ENCODE measurements around the gene TBC1D23.
"Not testable (repeated sequence)": the region's sequence is repeated elsewhere in the genome, so short reads cannot be mapped to it uniquely, and the experiment has no call there.

The TBC1D23 gene

DNA sequence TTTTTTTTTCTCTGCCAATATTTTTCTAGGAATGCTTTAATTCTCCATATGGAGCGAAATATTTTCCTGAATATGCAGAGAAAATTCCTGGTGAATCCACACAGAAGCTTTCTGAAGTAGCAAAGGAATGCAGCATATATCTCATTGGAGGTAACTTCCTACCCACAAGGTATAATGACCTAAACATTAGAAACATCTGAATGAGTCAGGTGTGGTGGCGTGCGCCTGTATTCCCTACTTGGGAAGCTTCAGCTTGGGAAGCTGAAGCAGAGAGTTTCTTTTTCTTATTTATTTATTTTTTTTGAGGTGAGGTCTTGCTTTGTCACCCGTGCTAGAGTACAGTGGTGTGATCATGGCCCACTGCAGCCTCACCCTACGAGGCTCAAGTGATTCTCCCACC lies 79.0 kb downstream of the TBC1D23 start:
- Histone ChIP-seq H3K27me3 (no peaks in the 10 kb centered on the region), H3K9ac (no peak overlapping the region), H3K4me3 (no peak overlapping the region), H3K4me1 (peaks cover 12% of the 10 kb centered on the region), H3K36me3 (peaks cover 46% of the 10 kb centered on the region), H4K20me1 (0 out of 2 replicates have a peak, but pooled peaks cover 4% of the 10 kb centered on the region), H3K9me3 (peaks cover 10% of the 10 kb centered on the region), H3K4me2 (no peak overlapping the region), H3K27ac (no peak overlapping the region)
- TF ChIP-seq Cebpa-rat (IDR thresholded peaks at IDR 0.05), result no peak

GRCh38 chr3:100340527-100340926 lies 79.7 kb downstream of the TBC1D23 start:
- H3K4me1 ChIP-seq, result peaks cover 6% of the 10 kb centered on the region
- H3K36me3 ChIP-seq, result peaks cover 53% of the 10 kb centered on the region
- no peak overlapping the region for H3K9ac ChIP-seq

DNA sequence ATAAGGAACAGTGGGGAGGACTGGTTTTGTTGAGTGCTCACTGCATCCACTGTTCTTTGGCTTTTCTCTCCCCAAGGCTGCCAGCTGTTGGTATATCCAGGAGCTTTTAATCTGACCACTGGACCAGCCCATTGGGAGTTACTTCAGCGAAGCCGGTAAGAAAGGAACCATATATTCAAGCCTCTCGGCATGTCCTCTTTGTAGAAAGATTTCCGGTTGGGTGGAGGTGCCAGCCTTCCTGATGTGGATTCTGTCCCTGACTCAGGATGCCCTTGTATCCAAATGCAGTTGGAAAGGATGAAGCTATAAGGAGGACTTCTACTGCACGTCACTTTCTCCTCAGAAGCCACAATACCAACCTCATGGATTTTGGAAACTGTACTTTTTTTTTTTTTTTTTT lies 87.9 kb downstream of the TBC1D23 start:
- no peak overlapping the region for H3K4me2 ChIP-seq
- peaks cover 87% of the 10 kb centered on the region for H3K36me3 ChIP-seq
- no peaks in the 10 kb centered on the region for H4K20me1 ChIP-seq
- H3K27me3 ChIP-seq, result no peaks in the 10 kb centered on the region
- H3K27ac ChIP-seq, result no peak overlapping the region
- no peak for TF ChIP-seq Cebpa-rat (IDR thresholded peaks at IDR 0.05)
- no peak overlapping the region for H3K9ac ChIP-seq
- peaks cover 8% of the 10 kb centered on the region; the same call in 1 of the 2 replicates for H3K9me3 ChIP-seq
- H3K4me3 ChIP-seq, result no peak overlapping the region
- H3K4me1 ChIP-seq, result no peaks in the 10 kb centered on the region

More at GRCh38 chr3:100340527-100340926, 79.7 kb downstream of the TBC1D23 start:
- TF ChIP-seq Cebpa-rat (IDR thresholded peaks at IDR 0.05), result no peak
- Histone ChIP-seq H3K9me3 (peaks cover 10% of the 10 kb centered on the region), H3K4me2 (no peak overlapping the region), H4K20me1 (0 out of 2 replicates have a peak, but pooled peaks cover 4% of the 10 kb centered on the region), H3K27me3 (no peaks in the 10 kb centered on the region), H3K4me3 (no peak overlapping the region), H3K27ac (no peak overlapping the region)

GRCh38 chr3:100351770-100352169 lies 91.0 kb downstream of the TBC1D23 start:
- H3K9me3 ChIP-seq, H3K27me3 ChIP-seq, H3K9ac ChIP-seq, H3K4me3 ChIP-seq, H3K4me2 ChIP-seq, H3K4me1 ChIP-seq, H4K20me1 ChIP-seq, H3K27ac ChIP-seq: not testable (repeated sequence)
- H3K36me3 ChIP-seq, result peaks cover 84% of the 10 kb centered on the region

DNA sequence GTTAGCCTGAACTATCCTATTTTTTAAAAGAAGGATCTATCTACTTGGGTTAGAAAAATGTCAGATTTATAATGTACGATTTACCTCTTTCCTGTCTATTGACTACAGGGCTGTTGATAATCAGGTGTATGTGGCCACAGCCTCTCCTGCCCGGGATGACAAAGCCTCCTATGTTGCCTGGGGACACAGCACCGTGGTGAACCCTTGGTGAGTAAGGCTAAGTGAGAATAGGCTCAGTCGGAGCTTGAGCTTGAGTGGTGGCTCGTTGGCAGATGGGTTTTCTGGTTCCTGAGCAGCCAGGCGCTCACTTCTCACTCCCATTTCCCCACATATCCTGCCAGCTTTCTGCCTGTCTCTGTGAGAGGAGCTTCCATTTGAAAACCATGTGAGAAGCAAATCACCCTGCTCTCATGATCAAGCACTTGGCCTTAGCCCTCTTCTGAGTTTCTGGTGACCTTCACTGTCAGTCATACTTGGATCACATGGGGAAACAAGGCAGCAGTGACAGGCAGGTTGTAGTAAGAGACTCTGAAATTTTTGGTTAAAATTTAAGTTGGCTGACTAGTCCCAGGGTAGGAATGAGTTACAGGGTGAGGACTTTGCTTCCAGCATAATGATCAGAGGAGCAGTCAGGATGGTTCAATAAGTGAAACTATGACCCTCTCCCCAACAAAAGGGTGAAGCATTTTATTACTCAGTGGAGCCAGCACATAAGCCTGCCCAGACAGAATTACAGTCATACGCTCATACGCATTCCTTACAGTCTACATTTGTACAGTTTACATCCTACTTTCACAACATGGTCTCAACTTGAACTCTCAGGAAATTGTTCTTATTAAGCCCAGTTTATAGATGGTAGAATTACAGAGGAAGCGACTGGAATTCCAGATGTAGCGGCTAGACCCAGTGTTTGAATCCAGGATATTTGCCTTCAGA lies 91.8 kb downstream of the TBC1D23 start:
- Histone ChIP-seq H3K36me3 (peaks cover 83% of the 10 kb centered on the region), H3K4me2 (no peak overlapping the region), H3K27me3 (no peaks in the 10 kb centered on the region), H3K9me3 (peaks cover 8% of the 10 kb centered on the region; the same call in 1 of the 2 replicates), H3K27ac (no peak overlapping the region), H4K20me1 (no peaks in the 10 kb centered on the region), H3K4me3 (no peak overlapping the region), H3K4me1 (0 out of 2 replicates have a peak, but pooled peaks cover 7% of the 10 kb centered on the region), H3K9ac (no peak overlapping the region)
- TF ChIP-seq Cebpa-rat (IDR thresholded peaks at IDR 0.05), result no peak

GRCh38 chr3:100354850-100355249 lies 94.1 kb downstream of the TBC1D23 start:
- Histone ChIP-seq H3K9ac (no peak overlapping the region), H3K27me3 (no peaks in the 10 kb centered on the region), H3K36me3 (peaks cover 82% of the 10 kb centered on the region), H3K4me2 (no peak overlapping the region), H4K20me1 (no peaks in the 10 kb centered on the region), H3K4me3 (no peak overlapping the region), H3K9me3 (peaks cover 8% of the 10 kb centered on the region; the same call in 1 of the 2 replicates), H3K27ac (no peak overlapping the region), H3K4me1 (0 out of 2 replicates have a peak, but pooled peaks cover 7% of the 10 kb centered on the region)
- no peak for TF ChIP-seq Cebpa-rat (IDR thresholded peaks at IDR 0.05)

GRCh38 chr3:100358413-100358812 lies 97.6 kb downstream of the TBC1D23 start:
- Histone ChIP-seq H3K27ac (no peak overlapping the region), H3K4me3 (no peak overlapping the region), H3K9ac (no peak overlapping the region), H4K20me1 (no peaks in the 10 kb centered on the region), H3K4me1 (0 out of 2 replicates have a peak, but pooled peaks cover 7% of the 10 kb centered on the region), H3K36me3 (peaks cover 94% of the 10 kb centered on the region), H3K27me3 (no peaks in the 10 kb centered on the region), H3K9me3 (peaks cover 5% of the 10 kb centered on the region; the same call in 1 of the 2 replicates), H3K4me2 (no peak overlapping the region)
- no peak for TF ChIP-seq Cebpa-rat (IDR thresholded peaks at IDR 0.05)

DNA sequence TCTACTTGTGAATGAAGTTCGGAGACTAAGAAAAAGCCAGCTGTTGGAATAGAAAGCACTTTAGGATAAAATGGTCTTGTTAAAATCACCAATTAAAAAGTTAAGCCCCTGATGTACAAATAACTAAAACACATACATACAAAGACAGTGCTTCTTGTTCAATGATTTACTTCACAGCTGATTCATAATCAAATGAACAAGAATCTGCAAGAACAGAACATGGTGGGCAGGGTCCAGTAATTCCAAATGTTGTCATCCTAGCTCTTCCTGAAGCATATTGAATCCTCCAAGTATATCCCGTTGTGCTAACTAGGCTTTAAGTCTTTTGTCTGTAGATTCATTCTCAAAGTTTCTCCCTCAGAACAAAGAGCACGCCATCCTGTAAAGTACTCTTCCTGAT lies 98.2 kb downstream of the TBC1D23 start:
- H3K36me3 ChIP-seq, result peaks cover 94% of the 10 kb centered on the region
- no peak for TF ChIP-seq Cebpa-rat (IDR thresholded peaks at IDR 0.05)
- H3K27me3 ChIP-seq, result no peaks in the 10 kb centered on the region
- H3K27ac ChIP-seq, result no peak overlapping the region
- no peak overlapping the region for H3K4me2 ChIP-seq
- no peak overlapping the region for H3K4me3 ChIP-seq
- H3K9me3 ChIP-seq, result peaks cover 5% of the 10 kb centered on the region; the same call in 1 of the 2 replicates
- H3K4me1 ChIP-seq, result 0 out of 2 replicates have a peak, but pooled peaks cover 7% of the 10 kb centered on the region
- H4K20me1 ChIP-seq, result no peaks in the 10 kb centered on the region
- no peak overlapping the region for H3K9ac ChIP-seq

DNA sequence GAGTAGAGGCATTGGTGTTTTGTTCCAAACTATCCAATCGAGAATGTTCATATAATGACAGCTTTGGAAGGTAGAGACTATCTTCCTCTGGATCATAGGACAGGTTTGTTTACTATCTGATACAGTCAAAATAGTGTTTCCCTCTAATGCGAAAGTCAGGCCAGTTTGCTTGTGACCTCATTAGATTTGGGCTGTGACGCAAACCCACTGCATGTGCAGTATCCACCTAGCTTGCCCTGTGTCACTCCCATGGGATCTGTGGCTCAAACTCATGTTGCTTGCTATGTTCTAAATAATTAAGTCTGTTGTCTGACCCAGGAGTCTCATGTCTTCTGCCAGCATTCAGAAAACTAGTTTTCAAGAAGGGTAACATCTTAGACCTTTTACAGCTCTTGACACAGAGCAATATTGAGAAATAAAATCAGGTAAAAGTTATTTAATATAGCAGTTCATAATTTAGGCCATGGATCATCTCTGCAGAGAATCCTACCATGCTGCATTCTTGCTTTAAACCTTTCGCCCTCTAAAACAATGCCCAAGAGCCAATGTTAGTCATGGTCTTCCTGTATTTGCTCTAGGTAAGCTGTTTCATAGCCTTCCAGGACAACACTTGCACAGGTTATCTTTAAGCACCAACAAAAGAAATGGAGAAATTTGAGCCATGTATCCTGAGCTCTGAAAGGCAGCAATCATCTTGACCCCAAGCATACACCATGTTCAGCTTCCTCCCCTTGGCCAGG lies 100.1 kb downstream of the TBC1D23 start:
- Histone ChIP-seq H3K4me2 (no peak overlapping the region), H4K20me1 (no peaks in the 10 kb centered on the region), H3K27ac (no peak overlapping the region), H3K9ac (no peak overlapping the region), H3K27me3 (no peaks in the 10 kb centered on the region), H3K4me3 (no peak overlapping the region), H3K9me3 (peaks cover 5% of the 10 kb centered on the region; the same call in 1 of the 2 replicates), H3K4me1 (no peaks in the 10 kb centered on the region), H3K36me3 (peaks cover 94% of the 10 kb centered on the region)
- no peak for TF ChIP-seq Cebpa-rat (IDR thresholded peaks at IDR 0.05)
